Myometrial cell (primary cell): ENCODE results near the gene PRSS50. TPM values are rescaled to one million over a fixed set of nuclear protein-coding genes. Genes with fewer than 3 reads are reported as not detected.

Source experiments
- total RNA-seq: library from RNA; depleted of rRNA; stranded (reverse); fragments of >200 nt; gene quantifications from 2 replicates; pipeline ENCODE4 v1.2.3, GENCODE V29; 2015

Gene PRSS50, protein sequence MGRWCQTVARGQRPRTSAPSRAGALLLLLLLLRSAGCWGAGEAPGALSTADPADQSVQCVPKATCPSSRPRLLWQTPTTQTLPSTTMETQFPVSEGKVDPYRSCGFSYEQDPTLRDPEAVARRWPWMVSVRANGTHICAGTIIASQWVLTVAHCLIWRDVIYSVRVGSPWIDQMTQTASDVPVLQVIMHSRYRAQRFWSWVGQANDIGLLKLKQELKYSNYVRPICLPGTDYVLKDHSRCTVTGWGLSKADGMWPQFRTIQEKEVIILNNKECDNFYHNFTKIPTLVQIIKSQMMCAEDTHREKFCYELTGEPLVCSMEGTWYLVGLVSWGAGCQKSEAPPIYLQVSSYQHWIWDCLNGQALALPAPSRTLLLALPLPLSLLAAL
- total RNA-seq = not detected in 2 replicates

DNA sequence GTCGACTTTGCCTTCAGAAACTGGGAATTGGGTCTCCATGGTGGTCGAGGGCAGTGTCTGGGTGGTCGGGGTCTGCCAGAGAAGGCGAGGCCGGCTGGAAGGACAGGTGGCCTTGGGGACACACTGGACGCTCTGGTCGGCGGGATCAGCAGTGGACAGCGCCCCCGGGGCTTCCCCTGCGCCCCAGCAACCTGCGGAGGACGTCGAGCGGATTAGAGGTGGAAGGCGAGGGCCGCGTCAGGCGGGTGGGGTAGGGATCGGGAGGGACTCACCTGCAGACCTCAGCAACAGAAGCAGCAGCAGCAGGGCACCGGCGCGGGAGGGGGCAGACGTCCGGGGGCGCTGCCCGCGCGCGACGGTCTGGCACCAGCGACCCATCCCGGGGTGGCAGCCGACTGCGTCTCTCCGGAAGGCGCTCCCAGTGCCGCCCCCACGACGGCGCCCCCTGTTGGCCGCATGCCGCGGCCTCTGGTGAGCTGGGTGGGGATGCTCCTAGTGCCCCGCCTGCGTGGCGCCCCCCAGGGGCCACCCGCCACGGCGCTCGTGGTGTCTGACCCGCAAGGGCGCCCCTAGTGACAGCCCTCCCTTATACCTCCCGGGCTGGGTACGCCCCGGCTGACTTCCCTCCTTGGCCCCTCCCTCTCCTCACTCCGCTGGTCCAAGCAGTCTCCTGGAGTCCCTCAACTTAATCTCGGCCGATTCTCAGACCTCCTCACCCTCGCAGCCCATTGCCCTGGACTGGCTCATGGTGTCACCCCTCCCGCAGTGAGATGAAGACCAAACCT lies at the start of gene PRSS50:
Gene PRSS50, minus strand, starts transcription at position 423 of the 785 bp plus-strand sequence. Its CDS starts 45 bp downstream, at position 378.

DNA sequence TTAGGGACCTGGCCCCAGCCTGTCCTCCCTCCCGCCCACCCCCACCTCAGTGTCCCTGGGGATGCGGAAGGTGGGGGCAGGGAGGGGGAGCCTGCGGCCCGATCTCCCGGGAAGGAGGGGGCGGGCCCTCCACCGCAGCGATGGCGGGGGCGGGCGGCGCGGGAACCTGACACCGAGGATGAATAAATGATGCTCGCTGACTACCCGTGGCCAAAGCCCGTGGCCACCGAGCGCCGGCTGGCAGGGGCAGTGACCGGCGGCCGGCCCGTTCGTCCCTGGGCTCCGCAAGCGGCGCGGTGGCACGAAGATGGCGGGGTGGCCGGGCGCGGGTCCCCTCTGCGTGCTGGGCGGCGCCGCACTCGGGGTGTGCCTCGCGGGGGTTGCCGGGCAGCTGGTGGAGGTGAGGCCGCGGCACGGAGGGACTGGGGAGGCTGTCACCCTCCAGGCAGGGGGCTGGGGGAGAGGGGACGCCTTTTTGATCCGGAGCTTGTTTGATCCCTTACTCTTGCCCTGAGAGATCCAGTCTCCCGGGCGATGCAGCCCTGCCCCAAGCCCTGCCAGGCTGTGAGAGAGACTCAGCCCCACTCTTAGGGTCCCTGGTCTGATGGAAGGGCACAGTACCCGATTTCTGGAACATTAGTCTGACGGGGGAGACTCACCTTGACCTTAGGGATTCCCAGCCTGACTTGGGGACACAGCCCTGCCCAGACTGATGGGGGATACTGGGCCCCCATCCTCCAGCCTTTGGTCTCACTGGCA lies 16.3 kb downstream of the PRSS50 start, which contains the start of gene TMIE:
Gene TMIE, plus strand, starts transcription at position 212 of the 759 bp plus-strand sequence. Its CDS starts 96 bp downstream, at position 308.

DNA sequence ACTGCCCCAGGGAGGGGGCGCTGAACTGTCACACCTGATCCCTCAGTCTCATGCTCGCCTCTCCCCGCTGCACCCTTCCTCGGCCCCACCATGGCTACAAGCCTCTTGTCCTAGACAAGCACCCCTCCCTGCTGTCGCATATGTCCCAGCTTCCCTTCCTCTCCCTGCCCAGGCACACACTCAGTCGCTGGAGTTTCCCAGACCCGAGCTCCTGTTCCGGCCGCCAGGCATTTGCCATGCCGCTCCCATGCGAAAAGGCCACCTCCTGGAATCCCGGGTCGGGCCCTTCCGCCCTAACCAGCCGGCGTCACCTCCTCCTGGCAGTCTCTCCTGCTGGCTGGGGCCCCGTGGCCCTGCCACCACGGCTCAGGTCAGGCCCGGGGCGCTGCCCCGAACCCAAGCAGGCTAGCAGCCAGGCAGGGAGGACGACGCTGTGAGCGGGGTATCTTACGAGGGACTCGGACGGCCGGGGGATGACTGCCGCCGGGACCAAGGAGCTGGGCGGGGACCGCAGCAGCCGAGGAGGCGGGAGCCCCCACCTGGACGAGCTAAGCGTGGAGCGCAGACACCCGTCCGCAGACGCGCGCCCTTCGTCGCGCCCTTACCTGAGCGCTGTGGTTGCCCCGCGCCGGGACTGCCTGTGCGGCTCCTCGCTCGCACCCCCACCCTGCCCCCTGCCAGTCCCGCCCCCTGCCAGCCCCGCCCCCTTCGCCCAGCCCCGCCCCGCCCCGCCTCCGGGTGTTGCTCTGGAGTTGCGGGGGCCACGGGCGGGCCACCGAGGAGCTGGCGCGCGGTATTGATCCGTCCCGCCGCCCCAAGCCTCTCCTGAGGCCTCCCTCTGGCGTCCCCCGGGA lies 24.4 kb downstream of the PRSS50 start, which contains the start of gene ALS2CL:
Gene ALS2CL, minus strand, starts transcription at position 642 of the 854 bp plus-strand sequence. CDS start 4,239 bp downstream, outside the sequence.

Other genes starting within 250 kb of the PRSS50 start
- not detected in 2 replicates for gene RTP3, start 219.9 kb downstream of the PRSS50 start, total RNA-seq
- 0.18 TPM in 1 of 2 replicates, not detected in the other for gene LRRC2, start 151.6 kb downstream of the PRSS50 start, total RNA-seq
- gene FAM240A, start 105.3 kb downstream of the PRSS50 start, total RNA-seq = not detected in 2 replicates
- gene ALS2CL, start 24.2 kb downstream of the PRSS50 start, total RNA-seq = 1.8 and 2.3 TPM in 2 replicates
- gene TMIE, start 16.5 kb downstream of the PRSS50 start, total RNA-seq = not detected in 2 replicates
- gene MYL3, start 145.6 kb upstream of the PRSS50 start, total RNA-seq = not detected in 2 replicates
- gene PTH1R, start 159.9 kb upstream of the PRSS50 start, total RNA-seq = 1.4 and 1.6 TPM in 2 replicates